HG02642 (cell line): ENCODE results near the gene LGI1.

Experiments
- ATAC-seq: cut with Tn5 transposase; IDR thresholded peaks from one replicate; pipeline ENCODE4 v1.9.1; 2021; ENCODE audit warnings: mild to moderate bottlenecking; ENCODE audit not compliant: unreplicated experiment, poor library complexity

The LGI1 gene

GRCh38 chr10:93841961-93842360, 84.2 kb downstream of the LGI1 start:
- no peak for ATAC-seq

DNA sequence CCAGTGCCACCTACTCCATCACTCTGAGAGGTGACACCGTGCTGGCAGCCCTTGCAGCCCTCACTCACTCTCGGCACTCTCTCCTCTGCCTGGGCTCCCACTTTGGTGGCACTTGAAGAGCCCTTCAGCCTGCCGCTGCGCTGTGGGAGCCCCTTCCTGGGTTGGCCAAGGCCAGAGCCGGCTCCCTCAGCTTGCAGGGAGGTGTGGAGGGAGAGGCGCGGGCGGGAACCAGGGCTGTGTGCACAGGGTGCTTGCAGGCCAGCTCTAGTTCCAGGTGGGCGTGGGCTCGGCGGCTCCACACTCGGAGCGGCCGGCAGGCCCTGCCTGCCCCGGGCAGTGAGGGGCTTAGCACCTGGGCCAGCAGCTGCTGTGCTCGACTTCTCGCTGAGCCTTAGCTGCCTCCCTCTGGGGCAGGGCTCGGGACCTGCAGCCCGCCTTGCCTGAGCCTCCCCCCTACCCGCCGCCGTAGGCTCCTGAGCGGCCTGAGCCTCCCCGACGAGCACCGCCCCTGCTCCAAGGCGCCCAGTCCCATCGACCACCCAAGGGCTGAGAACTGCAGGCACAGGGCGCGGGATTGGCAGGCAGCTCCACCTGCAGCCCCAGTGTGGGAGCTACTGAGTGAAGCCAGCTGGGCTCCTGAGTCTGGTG, 87.4 kb downstream of the LGI1 start:
- no peak for ATAC-seq
